Left lung (tissue), 10 donors: ENCODE measurements around the gene HDAC4. TPM values are rescaled to one million over a fixed set of nuclear protein-coding genes. Genes with fewer than 3 reads are reported as not detected.

Experiments used
- ATAC-seq: fragments of 200-7000 bp; cut with Tn5 transposase; one replicate; pipeline ENCODE4 v1.9.1; 2020; ENCODE audit warnings: moderate library complexity
- DNase-seq, 4 donors: peaks; one replicate each; pipeline ENCODE4 v3.0.0-alpha.2; 2013 to 2020
- H3K27ac ChIP-seq, 2 donors: fragments of 200-600 bp; sonication (generic) in 1 of 2; one replicate each; pipeline versions ENCODE4 v1.5.0 to v1.8.0; 2020 to 2021
- H3K27me3 ChIP-seq, 2 donors: fragments of 200-600 bp; sonication (generic) in 1 of 2; one replicate each; pipeline versions ENCODE4 v1.5.0 to v1.8.0; 2020 to 2021
- H3K36me3 ChIP-seq, 2 donors: fragments of 200-600 bp; sonication (generic) in 1 of 2; one replicate each; pipeline versions ENCODE4 v1.5.0 to v1.8.0; 2020 to 2021
- H3K4me1 ChIP-seq, 2 donors: fragments of 200-600 bp; one replicate each; pipeline ENCODE4 v1.8.0; 2021
- H3K4me3 ChIP-seq, 2 donors: fragments of 200-600 bp; sonication (generic) in 1 of 2; one replicate each; pipeline versions ENCODE4 v1.5.0 to v1.8.0; 2020 to 2021; ENCODE audit warnings: mild to moderate bottlenecking in 1 of 2
- H3K9me3 ChIP-seq, 2 donors: fragments of 200-600 bp; sonication (generic) in 1 of 2; one replicate each; pipeline versions ENCODE4 v1.5.0 to v1.8.0; 2020 to 2021
- intact Hi-C, 2 donors: fragments of 100-400 bp; cut with DNase I; formaldehyde crosslinking; loops; one replicate each; pipeline versions ENCODE4 v1.11.2 to v1.14.2; 2022
- polyA plus RNA-seq, 6 donors: library from polyadenylated mRNA; unstranded; fragments of 120-200 nt; gene quantifications; one replicate each; pipeline ENCODE4 v1.2.1, GENCODE V29; 2013; ENCODE audit not compliant: insufficient read length in 6 of 6
- total RNA-seq, 2 donors: library from RNA; stranded (reverse); fragmentation: NEBNext Ultra II Directional; extraction: Animal tissue kit (Norgen Biotek cat#: 25700); gene quantifications; one replicate each; pipeline ENCODE4 v1.2.1, GENCODE V29; 2021
- TF ChIP-seq, protein P1 (sequence below), 2 donors: fragments of 200-600 bp; sonication (generic) in 1 of 2; IDR thresholded peaks; one replicate each; pipeline versions ENCODE4 v1.5.0 to v1.8.0; 2021; ENCODE audit warnings: antibody characterized with exemption in 2 of 2
- donor health status: DM: no; HTN: yes; CAD: no.
- donor health status: DM: no; HTN: no; CAD: no.

The HDAC4 gene
- total and polyA plus RNA-seq, 8 donors = 9.9 to 36.8 (median 12.8) TPM

DNA sequence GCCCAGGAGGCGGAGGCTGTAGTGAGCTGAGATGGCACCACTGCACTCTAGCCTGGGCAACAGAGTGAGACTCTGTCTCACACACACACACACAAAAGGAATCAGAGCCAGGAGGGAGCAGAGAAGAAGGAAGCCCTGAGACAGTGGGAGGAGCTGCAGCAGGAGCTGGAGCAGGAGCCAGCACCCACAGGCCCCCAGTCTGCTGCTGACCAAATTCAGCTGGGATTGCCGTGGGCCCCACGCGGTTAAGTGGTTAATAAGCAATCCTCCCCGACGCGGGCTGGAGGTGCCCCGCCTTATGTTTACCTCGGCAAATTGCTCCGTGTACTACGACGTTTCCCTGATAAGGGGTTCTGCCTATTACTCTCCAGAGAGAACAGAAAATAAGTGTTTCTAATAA lies 287.6 kb downstream of the HDAC4 start:
- TF ChIP-seq, protein P1, sequence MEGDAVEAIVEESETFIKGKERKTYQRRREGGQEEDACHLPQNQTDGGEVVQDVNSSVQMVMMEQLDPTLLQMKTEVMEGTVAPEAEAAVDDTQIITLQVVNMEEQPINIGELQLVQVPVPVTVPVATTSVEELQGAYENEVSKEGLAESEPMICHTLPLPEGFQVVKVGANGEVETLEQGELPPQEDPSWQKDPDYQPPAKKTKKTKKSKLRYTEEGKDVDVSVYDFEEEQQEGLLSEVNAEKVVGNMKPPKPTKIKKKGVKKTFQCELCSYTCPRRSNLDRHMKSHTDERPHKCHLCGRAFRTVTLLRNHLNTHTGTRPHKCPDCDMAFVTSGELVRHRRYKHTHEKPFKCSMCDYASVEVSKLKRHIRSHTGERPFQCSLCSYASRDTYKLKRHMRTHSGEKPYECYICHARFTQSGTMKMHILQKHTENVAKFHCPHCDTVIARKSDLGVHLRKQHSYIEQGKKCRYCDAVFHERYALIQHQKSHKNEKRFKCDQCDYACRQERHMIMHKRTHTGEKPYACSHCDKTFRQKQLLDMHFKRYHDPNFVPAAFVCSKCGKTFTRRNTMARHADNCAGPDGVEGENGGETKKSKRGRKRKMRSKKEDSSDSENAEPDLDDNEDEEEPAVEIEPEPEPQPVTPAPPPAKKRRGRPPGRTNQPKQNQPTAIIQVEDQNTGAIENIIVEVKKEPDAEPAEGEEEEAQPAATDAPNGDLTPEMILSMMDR (IDR thresholded peaks at IDR 0.05) = no peak
- H3K36me3 ChIP-seq = peaks cover 0 to 83% of the 10 kb centered on the region in 2 donors
- ATAC-seq = peak; percentile 50
- no peak overlapping the region for H3K4me3 ChIP-seq
- no peaks in the 10 kb centered on the region for H3K27me3 ChIP-seq
- DNase-seq = peak in 2 of 4 donors; percentile 20 to 60
- no peaks in the 10 kb centered on the region for H3K9me3 ChIP-seq
- intact Hi-C loops = no loop called here
- H3K4me1 ChIP-seq = peaks cover 8 to 25% of the 10 kb centered on the region in 2 donors
- H3K27ac ChIP-seq = peak overlapping the region; percentile 46 to 53

DNA sequence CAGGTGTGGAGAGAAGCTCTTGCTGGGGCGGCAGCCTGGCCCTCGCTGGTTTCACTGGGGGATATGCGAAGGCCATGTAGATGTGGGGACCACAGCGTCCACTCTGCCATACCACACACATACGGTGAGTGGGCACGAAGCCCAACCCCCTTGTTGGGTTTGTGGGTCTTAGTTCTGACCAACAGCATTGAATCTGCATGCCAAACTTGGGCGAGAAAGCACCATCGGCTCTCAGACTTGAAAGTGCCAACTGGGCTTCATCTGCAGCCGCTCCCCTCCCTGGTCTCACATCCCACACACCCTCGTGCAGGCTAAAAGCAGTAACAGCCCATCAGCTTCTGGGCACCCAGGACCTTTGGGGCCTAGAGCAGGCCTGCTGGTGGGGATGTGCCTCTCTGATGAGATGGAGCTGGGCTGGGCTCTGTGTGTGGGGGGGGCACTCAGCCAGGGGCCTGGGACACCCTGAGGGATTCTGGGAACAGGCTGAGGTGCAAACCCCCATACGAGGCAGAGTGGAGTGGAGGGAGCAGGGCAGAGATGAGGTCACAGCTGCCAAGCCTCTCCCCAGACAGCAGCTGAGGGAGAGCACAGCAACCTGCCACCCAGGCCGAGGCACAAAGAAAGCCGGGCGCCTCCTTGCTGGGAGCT lies 288.6 kb downstream of the HDAC4 start:
- Histone ChIP-seq H3K36me3 (peaks cover 0 to 85% of the 10 kb centered on the region in 2 donors), H3K4me1 (peaks cover 8 to 25% of the 10 kb centered on the region in 2 donors), H3K9me3 (no peaks in the 10 kb centered on the region), H3K27me3 (no peaks in the 10 kb centered on the region), H3K27ac (no peak overlapping the region), H3K4me3 (no peak overlapping the region)
- ATAC-seq (no peak), DNase-seq (peak in 1 of 4 donors; percentile 68)
- TF ChIP-seq, protein P1 (IDR thresholded peaks at IDR 0.05) = no peak
- intact Hi-C loops = no loop called here

DNA sequence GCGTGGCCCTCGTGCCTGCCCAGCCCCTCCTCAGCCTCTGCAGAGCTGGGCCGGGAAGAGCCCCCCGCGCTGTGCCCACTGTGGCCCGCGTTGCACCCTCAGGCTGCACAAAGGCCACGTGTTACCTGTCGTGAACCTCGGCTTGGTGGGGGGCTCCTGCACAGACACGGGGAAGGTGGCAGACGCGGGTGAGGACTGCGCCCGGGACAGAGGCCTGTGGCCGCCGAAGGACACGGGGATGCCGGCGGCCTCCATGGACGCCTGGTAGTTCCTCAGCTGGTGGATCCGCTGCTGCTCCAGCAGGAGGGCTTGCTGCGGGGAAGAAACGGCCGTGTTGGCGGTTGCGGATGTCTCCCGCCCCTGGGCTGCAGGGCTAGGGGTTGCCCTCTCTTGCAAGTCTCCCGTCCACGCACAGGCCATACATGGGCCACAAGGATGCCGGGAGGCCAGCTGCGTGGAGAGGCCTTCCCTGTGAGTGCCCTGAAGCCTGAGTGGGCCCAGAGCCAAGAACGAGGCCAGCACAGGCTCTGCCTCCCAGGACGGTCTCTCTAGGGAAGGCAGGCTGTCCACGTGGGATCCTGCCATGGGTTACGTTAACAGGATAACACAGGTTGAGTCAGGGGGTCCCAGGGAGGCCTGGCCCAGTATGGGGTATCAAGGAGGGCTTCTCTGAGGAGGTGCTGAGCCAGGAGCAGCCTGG lies 289.3 kb downstream of the HDAC4 start:
- peaks cover 8 to 25% of the 10 kb centered on the region in 2 donors for H3K4me1 ChIP-seq
- TF ChIP-seq, protein P1 (IDR thresholded peaks at IDR 0.05) = no peak
- no peaks in the 10 kb centered on the region for H3K9me3 ChIP-seq
- ATAC-seq = no peak
- peak in 1 of 4 donors; percentile 72 for DNase-seq
- no peaks in the 10 kb centered on the region for H3K27me3 ChIP-seq
- peaks cover 0 to 90% of the 10 kb centered on the region in 2 donors for H3K36me3 ChIP-seq
- intact Hi-C loops = no loop called here
- no peak overlapping the region for H3K27ac ChIP-seq
- H3K4me3 ChIP-seq = no peak overlapping the region

DNA sequence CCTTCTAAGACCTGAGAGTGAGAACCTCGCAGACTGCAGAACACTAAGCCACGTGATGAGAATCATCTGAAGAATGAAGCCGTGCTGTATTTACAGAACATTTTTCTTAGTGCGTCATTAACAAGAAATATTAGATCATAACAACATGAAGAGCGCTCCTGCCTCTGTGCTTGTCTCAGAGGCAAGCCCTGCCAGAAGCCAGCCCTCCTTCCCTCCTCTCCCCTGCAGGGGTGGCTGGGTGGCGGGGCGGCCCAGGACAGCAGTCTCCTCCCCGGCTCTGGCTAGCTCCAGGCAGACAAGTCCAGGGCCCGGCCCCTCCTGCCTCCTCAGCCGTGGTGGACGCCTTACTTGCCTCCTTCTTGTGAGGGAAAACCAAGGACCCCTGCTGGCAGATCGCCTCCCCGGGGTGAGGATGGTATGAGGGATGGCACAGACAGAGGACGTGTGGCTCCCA lies 290.2 kb downstream of the HDAC4 start:
- intact Hi-C loops = no loop called here
- TF ChIP-seq, protein P1 (IDR thresholded peaks at IDR 0.05) = no peak
- Histone ChIP-seq H3K27me3 (no peaks in the 10 kb centered on the region), H3K9me3 (no peaks in the 10 kb centered on the region), H3K36me3 (peaks cover 0 to 95% of the 10 kb centered on the region in 2 donors), H3K27ac (no peak overlapping the region), H3K4me3 (no peak overlapping the region), H3K4me1 (peaks cover 8 to 25% of the 10 kb centered on the region in 2 donors)
- ATAC-seq (no peak), DNase-seq (no peak)

DNA sequence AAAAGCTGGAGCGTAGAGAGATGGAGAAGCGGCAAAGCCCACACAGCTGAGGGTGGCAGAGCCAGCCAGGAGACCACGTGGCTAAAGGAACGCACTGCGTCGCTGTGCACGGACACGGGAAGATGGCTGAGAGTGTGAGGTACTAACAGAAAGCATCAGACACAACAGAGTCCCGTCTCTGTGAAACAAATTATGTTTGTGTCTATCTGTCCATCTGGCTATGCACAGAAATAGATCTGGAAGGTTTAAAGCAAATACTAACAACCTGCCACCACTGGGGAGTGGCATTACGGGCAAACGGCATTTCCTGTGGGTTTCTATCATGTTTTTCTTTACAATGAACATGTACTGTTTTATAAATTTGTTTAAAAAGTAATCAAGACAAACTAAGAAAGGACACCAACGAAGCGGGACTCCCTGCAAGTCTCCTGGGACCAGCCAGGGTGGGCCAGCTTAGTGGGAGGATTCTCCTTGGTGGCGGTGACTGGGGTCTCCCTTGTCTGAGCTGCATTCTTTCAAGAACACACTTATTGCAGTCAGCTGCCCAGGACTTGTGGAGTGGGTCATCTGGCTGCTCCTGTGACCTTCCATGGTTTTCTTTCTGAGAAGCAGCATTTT lies 290.8 kb downstream of the HDAC4 start:
- H3K27ac ChIP-seq = no peak overlapping the region
- no peaks in the 10 kb centered on the region for H3K27me3 ChIP-seq
- no peaks in the 10 kb centered on the region for H3K9me3 ChIP-seq
- peaks cover 8 to 23% of the 10 kb centered on the region in 2 donors for H3K4me1 ChIP-seq
- DNase-seq (no peak), ATAC-seq (no peak)
- H3K4me3 ChIP-seq = no peak overlapping the region
- TF ChIP-seq, protein P1 (IDR thresholded peaks at IDR 0.05) = no peak
- intact Hi-C loops = no loop called here
- H3K36me3 ChIP-seq = peaks cover 0 to 95% of the 10 kb centered on the region in 2 donors
